HepG2 (cell line): ENCODE results near the gene CRYM. TPM values are rescaled to one million over a fixed set of nuclear protein-coding genes. Genes with fewer than 3 reads are reported as not detected.

Experiments used
- RCOR2 ChIP-seq: IDR thresholded peaks from 2 replicates; pipeline ENCODE4 v1.6.1; 2016; ENCODE audit warnings: missing biosample characterization, missing genetic modification reagents
- REPIN1 ChIP-seq: sonication (generic); formaldehyde crosslinking; IDR thresholded peaks from 2 replicates; pipeline ENCODE4 v1.8.0; 2022; ENCODE audit warnings: missing genetic modification reagents, low read depth, mild to moderate bottlenecking, borderline replicate concordance
- SIX1 ChIP-seq: sonication (generic); formaldehyde crosslinking; IDR thresholded peaks from 2 replicates; pipeline ENCODE4 v1.4.0; 2020; ENCODE audit warnings: missing genetic modification reagents, borderline replicate concordance
- ZNF431 ChIP-seq: sonication (generic); formaldehyde crosslinking; IDR thresholded peaks from 2 replicates; pipeline ENCODE4 v1.9.0; 2022; ENCODE audit warnings: missing genetic modification reagents, low read depth, mild to moderate bottlenecking, borderline replicate concordance
- ZNF549 ChIP-seq: sonication (generic); formaldehyde crosslinking; IDR thresholded peaks from 2 replicates; pipeline ENCODE4 v1.5.0; 2020; ENCODE audit warnings: missing genetic modification reagents
- ZZZ3 ChIP-seq: sonication (generic); formaldehyde crosslinking; IDR thresholded peaks from 2 replicates; pipeline ENCODE4 v1.4.0; 2020; ENCODE audit warnings: missing genetic modification reagents, mild to moderate bottlenecking, borderline replicate concordance
- polyA plus RNA-seq, 8 experiments: library from polyadenylated mRNA; depleted of rRNA in 3 of 8; stranded (reverse) in 7 of 8; unstranded in 1 of 8; fragments of >200 nt; fragmentation: Illumina TruSeq in 4 of 8; extraction: Trizol in 4 of 8; gene quantifications; 2 replicates each; pipeline versions ENCODE4 v1.2.1 to v1.2.3, GENCODE V29; 2011 to 2016; ENCODE audit warnings: low read depth in 4 of 8, missing spikeins in 1 of 8, mixed read lengths in 1 of 8; ENCODE audit not compliant: insufficient read depth in 1 of 8
- total RNA-seq, 5 experiments: library from RNA; depleted of rRNA; stranded (reverse); fragments of >200 nt; fragmentation: Illumina TruSeq; extraction: Trizol; gene quantifications; 2 replicates each; pipeline ENCODE4 v1.2.3, GENCODE V29; 2016; ENCODE audit warnings: low read depth in 1 of 5
- TF ChIP-seq, protein P1 (sequence below), 2 experiments: fragments of 450-650 bp in 1 of 2; sonication (generic) in 1 of 2; formaldehyde crosslinking in 1 of 2; IDR thresholded peaks; 2 replicates each; pipeline versions ENCODE4 v1.6.1 to v1.8.0; 2016 to 2022; ENCODE audit warnings: antibody characterized with exemption in 1 of 2, mild to moderate bottlenecking in 1 of 2, missing genetic modification reagents in 1 of 2
- TF ChIP-seq, protein P2 (sequence below): sonication (generic); formaldehyde crosslinking; IDR thresholded peaks from 2 replicates; pipeline ENCODE4 v1.5.1; 2020; ENCODE audit warnings: missing genetic modification reagents, mild to moderate bottlenecking, borderline replicate concordance
- TF ChIP-seq, protein P3 (sequence below): sonication (generic); formaldehyde crosslinking; conservative IDR thresholded peaks from 2 replicates; pipeline ENCODE4 v1.4.0; 2020; ENCODE audit warnings: missing genetic modification reagents

The CRYM gene
- total and polyA plus RNA-seq, 2 of the 13 experiments (the other 11 are each of a cell fraction or from before 2014, with no cell fraction given): 1.9 to 2.2 TPM

DNA sequence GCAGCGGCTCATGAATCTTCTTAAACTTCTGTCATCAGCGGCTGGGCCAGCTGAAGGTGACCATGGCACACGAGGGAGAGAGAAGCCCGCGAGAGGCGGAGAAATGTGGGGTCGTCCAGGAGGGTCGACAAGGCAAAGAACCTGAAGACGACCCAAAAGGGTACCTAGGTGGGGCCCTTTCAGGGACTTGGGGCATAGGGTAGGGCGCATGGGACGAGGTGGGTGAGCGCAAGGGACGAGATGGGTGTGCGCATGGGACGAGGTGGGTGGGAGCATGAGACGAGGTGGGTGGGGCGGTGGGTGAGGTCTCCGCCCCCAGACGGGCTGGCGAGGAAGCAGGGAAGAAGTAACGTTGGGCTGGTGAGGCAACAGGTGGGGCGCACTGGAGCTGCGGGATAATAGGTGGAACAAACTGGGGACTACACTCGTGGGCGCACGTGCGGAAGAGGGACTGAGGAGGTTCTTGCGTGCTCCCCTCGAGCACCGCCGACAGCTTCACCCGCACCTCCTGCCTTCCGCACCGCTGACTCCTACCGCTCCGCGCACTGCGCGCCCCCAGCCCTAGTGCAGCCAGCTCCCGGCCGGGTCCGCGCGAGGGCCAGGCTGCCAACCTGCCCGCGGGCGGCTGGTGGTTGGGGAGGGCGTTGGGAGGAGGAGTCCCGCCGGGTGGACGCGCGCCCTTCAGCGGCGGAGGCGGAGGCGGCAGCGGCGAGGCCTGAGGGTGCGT is 23.2 kb upstream of the CRYM start (continued):
- peak; percentile 94; the same call in 1 of the 2 replicates for TF ChIP-seq ZZZ3
- TF ChIP-seq, protein P1, sequence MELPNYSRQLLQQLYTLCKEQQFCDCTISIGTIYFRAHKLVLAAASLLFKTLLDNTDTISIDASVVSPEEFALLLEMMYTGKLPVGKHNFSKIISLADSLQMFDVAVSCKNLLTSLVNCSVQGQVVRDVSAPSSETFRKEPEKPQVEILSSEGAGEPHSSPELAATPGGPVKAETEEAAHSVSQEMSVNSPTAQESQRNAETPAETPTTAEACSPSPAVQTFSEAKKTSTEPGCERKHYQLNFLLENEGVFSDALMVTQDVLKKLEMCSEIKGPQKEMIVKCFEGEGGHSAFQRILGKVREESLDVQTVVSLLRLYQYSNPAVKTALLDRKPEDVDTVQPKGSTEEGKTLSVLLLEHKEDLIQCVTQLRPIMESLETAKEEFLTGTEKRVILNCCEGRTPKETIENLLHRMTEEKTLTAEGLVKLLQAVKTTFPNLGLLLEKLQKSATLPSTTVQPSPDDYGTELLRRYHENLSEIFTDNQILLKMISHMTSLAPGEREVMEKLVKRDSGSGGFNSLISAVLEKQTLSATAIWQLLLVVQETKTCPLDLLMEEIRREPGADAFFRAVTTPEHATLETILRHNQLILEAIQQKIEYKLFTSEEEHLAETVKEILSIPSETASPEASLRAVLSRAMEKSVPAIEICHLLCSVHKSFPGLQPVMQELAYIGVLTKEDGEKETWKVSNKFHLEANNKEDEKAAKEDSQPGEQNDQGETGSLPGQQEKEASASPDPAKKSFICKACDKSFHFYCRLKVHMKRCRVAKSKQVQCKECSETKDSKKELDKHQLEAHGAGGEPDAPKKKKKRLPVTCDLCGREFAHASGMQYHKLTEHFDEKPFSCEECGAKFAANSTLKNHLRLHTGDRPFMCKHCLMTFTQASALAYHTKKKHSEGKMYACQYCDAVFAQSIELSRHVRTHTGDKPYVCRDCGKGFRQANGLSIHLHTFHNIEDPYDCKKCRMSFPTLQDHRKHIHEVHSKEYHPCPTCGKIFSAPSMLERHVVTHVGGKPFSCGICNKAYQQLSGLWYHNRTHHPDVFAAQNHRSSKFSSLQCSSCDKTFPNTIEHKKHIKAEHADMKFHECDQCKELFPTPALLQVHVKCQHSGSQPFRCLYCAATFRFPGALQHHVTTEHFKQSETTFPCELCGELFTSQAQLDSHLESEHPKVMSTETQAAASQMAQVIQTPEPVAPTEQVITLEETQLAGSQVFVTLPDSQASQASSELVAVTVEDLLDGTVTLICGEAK (IDR thresholded peaks at IDR 0.05): no peak
- TF ChIP-seq, protein P1 (CRISPR knock-in tag; IDR thresholded peaks at IDR 0.05): peak; percentile 86
- TF ChIP-seq ZNF549 (CRISPR knock-in tag): 0 out of 2 replicates have a peak, but pooled peaks have one; percentile 36
- peak; percentile 36; the same call in 1 of the 2 replicates for TF ChIP-seq RCOR2 (CRISPR knock-in tag)
- TF ChIP-seq SIX1 (CRISPR knock-in tag): 0 out of 2 replicates have a peak, but pooled peaks have one; percentile 12
- TF ChIP-seq, protein P2, sequence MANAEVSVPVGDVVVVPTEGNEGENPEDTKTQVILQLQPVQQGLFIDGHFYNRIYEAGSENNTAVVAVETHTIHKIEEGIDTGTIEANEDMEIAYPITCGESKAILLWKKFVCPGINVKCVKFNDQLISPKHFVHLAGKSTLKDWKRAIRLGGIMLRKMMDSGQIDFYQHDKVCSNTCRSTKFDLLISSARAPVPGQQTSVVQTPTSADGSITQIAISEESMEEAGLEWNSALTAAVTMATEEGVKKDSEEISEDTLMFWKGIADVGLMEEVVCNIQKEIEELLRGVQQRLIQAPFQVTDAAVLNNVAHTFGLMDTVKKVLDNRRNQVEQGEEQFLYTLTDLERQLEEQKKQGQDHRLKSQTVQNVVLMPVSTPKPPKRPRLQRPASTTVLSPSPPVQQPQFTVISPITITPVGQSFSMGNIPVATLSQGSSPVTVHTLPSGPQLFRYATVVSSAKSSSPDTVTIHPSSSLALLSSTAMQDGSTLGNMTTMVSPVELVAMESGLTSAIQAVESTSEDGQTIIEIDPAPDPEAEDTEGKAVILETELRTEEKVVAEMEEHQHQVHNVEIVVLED: peak; percentile 68
- TF ChIP-seq, protein P3, sequence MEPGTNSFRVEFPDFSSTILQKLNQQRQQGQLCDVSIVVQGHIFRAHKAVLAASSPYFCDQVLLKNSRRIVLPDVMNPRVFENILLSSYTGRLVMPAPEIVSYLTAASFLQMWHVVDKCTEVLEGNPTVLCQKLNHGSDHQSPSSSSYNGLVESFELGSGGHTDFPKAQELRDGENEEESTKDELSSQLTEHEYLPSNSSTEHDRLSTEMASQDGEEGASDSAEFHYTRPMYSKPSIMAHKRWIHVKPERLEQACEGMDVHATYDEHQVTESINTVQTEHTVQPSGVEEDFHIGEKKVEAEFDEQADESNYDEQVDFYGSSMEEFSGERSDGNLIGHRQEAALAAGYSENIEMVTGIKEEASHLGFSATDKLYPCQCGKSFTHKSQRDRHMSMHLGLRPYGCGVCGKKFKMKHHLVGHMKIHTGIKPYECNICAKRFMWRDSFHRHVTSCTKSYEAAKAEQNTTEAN (CRISPR knock-in tag): peak; percentile 82; the same call in 1 of the 2 replicates
- peak; percentile 83 for TF ChIP-seq REPIN1 (CRISPR knock-in tag)
- TF ChIP-seq ZNF431 (CRISPR knock-in tag): peak; percentile 75; the same call in 1 of the 2 replicates
